GM12878 (cell line): ENCODE measurements around the gene CYBC1. TPM values are rescaled to one million over a fixed set of nuclear protein-coding genes. Genes with fewer than 3 reads are reported as not detected.

ENCODE experiments used
- ATAC-seq: fragments of 200-7000 bp; cut with Tn5 transposase; 3 replicates; pipeline ENCODE4 v1.9.1; 2020; ENCODE audit warnings: mild to moderate bottlenecking, moderate library complexity
- BruUV-seq: library from RNA; stranded (reverse); fragments of 400-500 nt; replicated peaks from 2 replicates; lab custom pipeline; 2021; lab: Mats Ljungman, UMichigan
- CTCF ChIA-PET: fragments of 300-600 bp; sonication (Branson Sonifier 250); formaldehyde crosslinking; extraction: SDS; loops from one replicate; lab custom pipeline; 2021; ENCODE audit warnings: inconsistent platforms; lab: Yijun Ruan, JAX
- POLR2A ChIA-PET: fragments of 350-600 bp; formaldehyde crosslinking; extraction: SDS; loops from one replicate; lab custom pipeline; 2021; ENCODE audit warnings: inconsistent platforms; lab: Charles Lee
- RAD21 ChIA-PET: fragments of 300-600 bp; sonication (Branson Sonifier 250); formaldehyde crosslinking; loops from one replicate; lab custom pipeline; 2023; ENCODE audit warnings: antibody characterized with exemption; ENCODE audit not compliant: unreplicated experiment; lab: Charles Lee
- SMC1A ChIA-PET: fragments of 300-600 bp; sonication (Branson Sonifier 250); formaldehyde crosslinking; loops from one replicate; lab custom pipeline; 2023; ENCODE audit not compliant: unreplicated experiment, uncharacterized antibody; lab: Charles Lee
- DNase-seq: peaks from one replicate; pipeline ENCODE4 v3.0.0-alpha.2; 2011; ENCODE audit warnings: low read depth, low spot score
- FAIRE-seq: peaks from 3 replicates; lab custom pipeline; 2011; peaks lifted over from hg19 to GRCh38; lab: Jason Lieb, UNC
- H2AFZ ChIP-seq: 2 replicates; pipeline ENCODE4 v1.6.0; 2011; ENCODE audit warnings: low read depth, low read length, control low read depth; ENCODE audit not compliant: control insufficient read depth
- H3K27ac ChIP-seq: 2 replicates; pipeline ENCODE4 v1.5.1; 2011; ENCODE audit warnings: control low read depth; ENCODE audit not compliant: control insufficient read depth, insufficient read depth
- H3K27me3 ChIP-seq, 2 experiments: replicated peaks in 1 of 2; 2 replicates each; pipeline versions ENCODE4 v1.6.0 to v1.6.1; 2011; ENCODE audit warnings: low read length in 1 of 2; ENCODE audit not compliant: control insufficient read depth in 2 of 2, insufficient read depth in 2 of 2
- H3K36me3 ChIP-seq, 2 experiments: 2 replicates each; pipeline ENCODE4 v1.5.1; 2011; ENCODE audit warnings: low read length in 1 of 2; ENCODE audit not compliant: control insufficient read depth in 2 of 2, insufficient read depth in 2 of 2
- H3K4me1 ChIP-seq: 2 replicates; pipeline ENCODE4 v1.6.1; 2011; ENCODE audit warnings: mild to moderate bottlenecking, low read length, moderate library complexity, mixed read lengths; ENCODE audit not compliant: control insufficient read depth, insufficient read depth
- H3K4me2 ChIP-seq: 2 replicates; pipeline ENCODE4 v1.6.0; 2011; ENCODE audit warnings: control low read depth; ENCODE audit not compliant: control insufficient read depth, insufficient read depth
- H3K4me3 ChIP-seq: fragments of 200-600 bp; sonication (generic); 2 replicates; pipeline ENCODE4 v1.5.1; 2016
- H3K79me2 ChIP-seq: 2 replicates; pipeline ENCODE4 v1.6.0; 2011; ENCODE audit warnings: low read length; ENCODE audit not compliant: control insufficient read depth, insufficient read depth
- H3K9ac ChIP-seq: 2 replicates; pipeline ENCODE4 v1.8.0; 2011; ENCODE audit warnings: low read length, control low read depth, mixed read lengths; ENCODE audit not compliant: control insufficient read depth, insufficient read depth
- H3K9me3 ChIP-seq: replicated peaks from 3 replicates; pipeline ENCODE4 v1.5.1; 2011; ENCODE audit warnings: mild to moderate bottlenecking, low read length; ENCODE audit not compliant: control insufficient read depth, insufficient read depth
- H4K20me1 ChIP-seq: 2 replicates; pipeline ENCODE4 v1.6.0; 2011; ENCODE audit not compliant: control insufficient read depth, insufficient read depth
- JUND ChIP-seq: IDR thresholded peaks from 2 replicates; pipeline ENCODE4 v1.6.1; 2012; ENCODE audit warnings: low read depth, mild to moderate bottlenecking, low read length, improper control_type of control experiment, moderate library complexity
- MYB ChIP-seq: fragments of 150-350 bp; IDR thresholded peaks from 2 replicates; pipeline ENCODE4 v1.6.1; 2014; ENCODE audit warnings: mild to moderate bottlenecking, low read depth, low read length, borderline replicate concordance
- NFXL1 ChIP-seq: fragments of 450-650 bp; IDR thresholded peaks from 2 replicates; pipeline ENCODE4 v1.6.1; 2017; ENCODE audit warnings: antibody characterized with exemption, mild to moderate bottlenecking, borderline replicate concordance
- NRF1 ChIP-seq: conservative IDR thresholded peaks from 2 replicates; pipeline ENCODE4 v1.6.1; 2011; ENCODE audit warnings: mild to moderate bottlenecking, low read depth, low read length, improper control_type of control experiment
- RAD21 ChIP-seq: IDR thresholded peaks from 2 replicates; pipeline ENCODE4 v1.6.1; 2011; ENCODE audit warnings: mild to moderate bottlenecking, low read depth, low read length, moderate library complexity; ENCODE audit not compliant: insufficient read depth
- SMARCA5 ChIP-seq: fragments of 450-650 bp; IDR thresholded peaks from 2 replicates; pipeline ENCODE4 v1.6.1; 2017; ENCODE audit warnings: mild to moderate bottlenecking
- SP1 ChIP-seq: IDR thresholded peaks from one replicate; pipeline ENCODE4 v1.6.1; 2011; ENCODE audit warnings: low read depth, low read length
- SREBF2 ChIP-seq: IDR thresholded peaks from 2 replicates; pipeline ENCODE4 v1.6.1; 2012; ENCODE audit warnings: mild to moderate bottlenecking, low read length
- SUPT20H ChIP-seq: IDR thresholded peaks from 2 replicates; pipeline ENCODE4 v1.6.1; 2011; ENCODE audit warnings: low read depth, mild to moderate bottlenecking, low read length, moderate library complexity, borderline replicate concordance; ENCODE audit not compliant: control insufficient read depth
- TARDBP ChIP-seq: IDR thresholded peaks from 2 replicates; pipeline ENCODE4 v1.6.1; 2016; ENCODE audit warnings: borderline replicate concordance
- YY1 ChIP-seq: IDR thresholded peaks from 2 replicates; pipeline ENCODE4 v1.6.1; 2011; ENCODE audit warnings: low read depth, mild to moderate bottlenecking, low read length
- WGBS: methylation state at CpG from one replicate; pipeline ENCODE4 v1.1.6; 2016; ENCODE audit warnings: low lambda C conversion rate; ENCODE audit not compliant: insufficient replicate concordance, insufficient coverage; ENCODE audit errors: missing lambda C conversion rate; 5-methylcytosine and 5-hydroxymethylcytosine counted together
- in situ Hi-C: fragments of 300-500 bp; cut with MboI; formaldehyde crosslinking; loops from 9 replicates; pipeline ENCODE4 v1.14.3; 2018; ENCODE audit warnings: mixed read lengths
- intact Hi-C: fragments of 100-400 bp; cut with micrococcal nuclease; formaldehyde crosslinking; loops from one replicate; pipeline ENCODE4 v1.14.2; 2022; ENCODE audit not compliant: unreplicated experiment
- polyA plus RNA-seq, 11 experiments: library from polyadenylated mRNA; depleted of rRNA in 4 of 11; unstranded in 6 of 11; stranded (reverse) in 5 of 11; fragments of >200 nt; fragmentation: Nextera tagmentation in 4 of 11; fragmentation: Illumina TruSeq in 1 of 11; extraction: Ambion mirVana in 4 of 11; extraction: Trizol in 1 of 11; gene quantifications; 1 replicate in 1 of 11; 2 replicates in 10 of 11; pipeline versions ENCODE4 v1.2.1 to v1.2.3, GENCODE V29; 2011 to 2016; ENCODE audit warnings: inconsistent platforms in 2 of 11, missing spikeins in 2 of 11, low read depth in 1 of 11
- total RNA-seq, 4 experiments: library from RNA; depleted of rRNA in 3 of 4; stranded (reverse); fragments of >200 nt in 3 of 4; fragmentation: Illumina TruSeq in 1 of 4; extraction: Trizol in 1 of 4; gene quantifications; 2 replicates each; pipeline versions ENCODE4 v1.2.1 to v1.2.3, GENCODE V29; 2013 to 2021
- TF ChIP-seq, protein P1 (sequence below): IDR thresholded peaks from 2 replicates; pipeline ENCODE4 v1.6.1; 2011; ENCODE audit warnings: mild to moderate bottlenecking, low read depth, low read length, moderate library complexity; ENCODE audit not compliant: insufficient replicate concordance
- TF ChIP-seq, protein P2 (sequence below): fragments of 150-350 bp; IDR thresholded peaks from 2 replicates; pipeline ENCODE4 v1.6.1; 2014; ENCODE audit warnings: mild to moderate bottlenecking, low read depth, low read length
- TF ChIP-seq, protein P3 (sequence below), 3 experiments: IDR thresholded peaks in 2 of 3; conservative IDR thresholded peaks in 1 of 3; 2 replicates each; pipeline ENCODE4 v1.5.1; 2011; ENCODE audit warnings: low read depth in 3 of 3, low read length in 3 of 3, mild to moderate bottlenecking in 3 of 3, control low read depth in 2 of 3, moderate library complexity in 2 of 3, inconsistent platforms in 1 of 3, mixed read lengths in 1 of 3; ENCODE audit not compliant: control insufficient read depth in 2 of 3, insufficient read depth in 1 of 3; ENCODE audit errors: extremely low read depth in 1 of 3

The CYBC1 gene
- total and polyA plus RNA-seq, 10 of the 15 experiments (the other 5 are each of a cell fraction or from before 2014, with no cell fraction given), result 4.2 to 162 (median 133) TPM

DNA sequence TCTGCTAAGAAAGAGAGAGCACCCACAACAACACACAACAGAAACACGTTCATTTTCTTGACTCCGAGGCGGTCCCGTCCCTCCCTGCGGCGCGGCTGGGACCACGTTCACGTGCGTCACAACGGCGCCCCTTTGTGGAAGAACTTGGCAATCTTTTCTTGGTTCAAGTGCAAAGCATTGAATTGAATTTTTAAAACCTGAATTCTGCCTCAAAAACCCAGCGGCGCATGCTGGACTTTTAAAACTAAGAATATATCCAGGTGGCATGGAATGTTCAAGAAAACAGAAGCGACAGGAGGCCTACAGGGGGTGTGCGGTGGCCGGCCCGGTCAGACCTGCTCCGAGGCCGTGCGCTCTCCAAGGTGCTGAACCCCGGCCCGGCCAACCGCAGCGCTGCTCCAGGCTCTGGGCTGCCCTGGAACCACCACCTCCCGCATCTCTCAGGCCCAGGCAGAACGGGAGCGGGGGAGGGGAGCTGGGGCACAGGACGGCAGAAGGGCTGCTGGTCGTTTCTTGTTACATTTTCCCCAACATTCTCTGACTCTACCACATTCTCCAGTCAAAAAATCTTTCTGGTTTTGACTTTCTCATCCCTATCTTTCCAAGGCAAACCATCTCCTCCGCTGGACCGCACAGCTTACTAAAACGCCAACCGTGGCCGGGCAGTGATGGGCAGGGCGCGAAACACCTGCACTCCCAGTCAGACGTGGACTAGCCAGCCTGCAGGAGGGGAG lies 35.8 kb downstream of the CYBC1 start (continued):
- TF ChIP-seq YY1, result peak; percentile 34; the same call in 1 of the 2 replicates
- TF ChIP-seq, protein P1, sequence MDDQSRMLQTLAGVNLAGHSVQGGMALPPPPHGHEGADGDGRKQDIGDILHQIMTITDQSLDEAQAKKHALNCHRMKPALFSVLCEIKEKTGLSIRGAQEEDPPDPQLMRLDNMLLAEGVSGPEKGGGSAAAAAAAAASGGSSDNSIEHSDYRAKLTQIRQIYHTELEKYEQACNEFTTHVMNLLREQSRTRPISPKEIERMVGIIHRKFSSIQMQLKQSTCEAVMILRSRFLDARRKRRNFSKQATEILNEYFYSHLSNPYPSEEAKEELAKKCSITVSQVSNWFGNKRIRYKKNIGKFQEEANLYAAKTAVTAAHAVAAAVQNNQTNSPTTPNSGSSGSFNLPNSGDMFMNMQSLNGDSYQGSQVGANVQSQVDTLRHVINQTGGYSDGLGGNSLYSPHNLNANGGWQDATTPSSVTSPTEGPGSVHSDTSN, result no peak

DNA sequence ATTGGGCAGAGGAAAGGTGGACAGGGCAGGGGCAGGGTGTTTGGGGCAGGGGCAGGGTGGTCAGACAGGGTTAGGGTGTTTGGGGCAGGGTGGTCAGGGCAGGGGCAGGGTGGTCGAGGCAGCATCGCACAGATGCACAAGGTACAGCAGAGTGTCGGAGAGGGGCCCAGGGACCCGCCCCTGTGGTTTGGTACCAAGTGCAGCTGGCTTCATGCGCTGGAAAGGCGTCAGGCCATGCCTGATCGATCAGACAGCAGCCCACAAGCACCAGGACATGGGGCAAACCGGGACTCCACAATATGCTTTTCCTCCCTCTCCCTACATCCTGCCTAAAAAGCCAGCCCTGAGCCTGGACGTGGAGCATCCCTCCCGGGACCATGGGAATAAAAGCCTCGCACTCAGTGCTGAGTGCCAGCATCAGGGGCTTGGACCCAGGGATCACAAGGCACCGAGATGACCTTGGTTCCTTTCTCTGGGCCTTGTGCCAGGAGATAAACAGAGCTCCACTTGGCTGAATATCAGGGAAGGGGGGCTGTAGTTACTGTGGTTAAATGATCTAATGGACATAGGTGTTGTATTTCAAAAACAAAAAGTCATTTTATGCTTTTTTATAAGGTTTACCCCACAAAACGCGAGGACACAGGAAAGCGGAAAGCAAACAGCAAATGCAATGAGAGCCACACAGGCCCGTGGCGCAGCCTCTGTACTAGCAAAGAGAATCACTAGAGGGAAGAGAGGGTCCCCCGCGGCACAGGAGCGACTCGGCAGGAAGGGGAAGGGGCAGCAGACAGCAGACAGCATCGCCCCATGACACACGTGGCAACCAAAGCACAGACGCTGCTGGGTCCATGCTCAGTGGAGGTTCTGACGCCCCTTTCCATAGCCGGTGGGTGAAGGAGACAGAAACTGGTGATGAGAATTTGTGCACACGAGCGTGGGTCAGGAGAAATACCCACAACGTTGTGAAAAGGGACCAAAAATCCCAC lies 37.7 kb downstream of the CYBC1 start:
- intact Hi-C loops, result loop anchor here (5.0 kb wide), 1 partner anchor 181 kb away; no protein-coding TSS in a partner anchor
- H3K9ac ChIP-seq, result no peak overlapping the region
- H3K79me2 ChIP-seq, result no peaks in the 10 kb centered on the region
- ChIA-PET RAD21 (interaction anchor here (1.0 kb wide), 2 partner anchors 10 to 63 kb away, joined by 3 to 4 read pairs; no protein-coding TSS in a partner anchor), SMC1A (interaction anchor here (2.0 kb wide), 1 partner anchor 60 kb away, joined by 8 read pairs; no protein-coding TSS in a partner anchor), POLR2A (no interaction called here), CTCF (interaction anchor here (0.6 to 4.1 kb wide), 5 partner anchors 46 to 138 kb away, joined by 3 to 22 read pairs (median 3); no protein-coding TSS in a partner anchor)
- H3K9me3 ChIP-seq, result no peaks in the 10 kb centered on the region
- DNase-seq (no peak), ATAC-seq (no peak), FAIRE-seq (no peak)
- no peak overlapping the region for H3K27ac ChIP-seq
- no peaks in the 10 kb centered on the region; a peak in 1 of 4 replicates for H3K36me3 ChIP-seq
- 0 out of 2 replicates have a peak, but pooled peaks cover 3% of the 10 kb centered on the region for H3K4me1 ChIP-seq
- H3K27me3 ChIP-seq, result no peaks in the 10 kb centered on the region
- no peak overlapping the region for H2AFZ ChIP-seq
- no peak overlapping the region for H3K4me2 ChIP-seq
- in situ Hi-C loops, result no loop called here
- no peak overlapping the region for H3K4me3 ChIP-seq
- WGBS, result 89% methylated on average over 26 of the region's 29 CpGs
- BruUV-seq, result no TSS peak
- H4K20me1 ChIP-seq, result peaks cover 5% of the 10 kb centered on the region
- no peak for TF ChIP-seq NFXL1
- TF ChIP-seq, protein P2, sequence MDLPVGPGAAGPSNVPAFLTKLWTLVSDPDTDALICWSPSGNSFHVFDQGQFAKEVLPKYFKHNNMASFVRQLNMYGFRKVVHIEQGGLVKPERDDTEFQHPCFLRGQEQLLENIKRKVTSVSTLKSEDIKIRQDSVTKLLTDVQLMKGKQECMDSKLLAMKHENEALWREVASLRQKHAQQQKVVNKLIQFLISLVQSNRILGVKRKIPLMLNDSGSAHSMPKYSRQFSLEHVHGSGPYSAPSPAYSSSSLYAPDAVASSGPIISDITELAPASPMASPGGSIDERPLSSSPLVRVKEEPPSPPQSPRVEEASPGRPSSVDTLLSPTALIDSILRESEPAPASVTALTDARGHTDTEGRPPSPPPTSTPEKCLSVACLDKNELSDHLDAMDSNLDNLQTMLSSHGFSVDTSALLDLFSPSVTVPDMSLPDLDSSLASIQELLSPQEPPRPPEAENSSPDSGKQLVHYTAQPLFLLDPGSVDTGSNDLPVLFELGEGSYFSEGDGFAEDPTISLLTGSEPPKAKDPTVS, result no peak
- TF ChIP-seq NRF1, result no peak
- no peak for TF ChIP-seq TARDBP
- TF ChIP-seq SP1, result no peak
- TF ChIP-seq SUPT20H, result no peak
- TF ChIP-seq JUND, result no peak
- TF ChIP-seq, protein P3, sequence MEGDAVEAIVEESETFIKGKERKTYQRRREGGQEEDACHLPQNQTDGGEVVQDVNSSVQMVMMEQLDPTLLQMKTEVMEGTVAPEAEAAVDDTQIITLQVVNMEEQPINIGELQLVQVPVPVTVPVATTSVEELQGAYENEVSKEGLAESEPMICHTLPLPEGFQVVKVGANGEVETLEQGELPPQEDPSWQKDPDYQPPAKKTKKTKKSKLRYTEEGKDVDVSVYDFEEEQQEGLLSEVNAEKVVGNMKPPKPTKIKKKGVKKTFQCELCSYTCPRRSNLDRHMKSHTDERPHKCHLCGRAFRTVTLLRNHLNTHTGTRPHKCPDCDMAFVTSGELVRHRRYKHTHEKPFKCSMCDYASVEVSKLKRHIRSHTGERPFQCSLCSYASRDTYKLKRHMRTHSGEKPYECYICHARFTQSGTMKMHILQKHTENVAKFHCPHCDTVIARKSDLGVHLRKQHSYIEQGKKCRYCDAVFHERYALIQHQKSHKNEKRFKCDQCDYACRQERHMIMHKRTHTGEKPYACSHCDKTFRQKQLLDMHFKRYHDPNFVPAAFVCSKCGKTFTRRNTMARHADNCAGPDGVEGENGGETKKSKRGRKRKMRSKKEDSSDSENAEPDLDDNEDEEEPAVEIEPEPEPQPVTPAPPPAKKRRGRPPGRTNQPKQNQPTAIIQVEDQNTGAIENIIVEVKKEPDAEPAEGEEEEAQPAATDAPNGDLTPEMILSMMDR (IDR thresholded peaks at IDR 0.05 in 2 of 3, conservative IDR thresholded peaks at IDR 0.05 in 1 of 3; ENCODE audit: control insufficient read depth in 2 of 3, extremely low read depth in 1 of 3, insufficient read depth in 1 of 3, low read depth in 3 of 3, low read length in 3 of 3), result no peak
- TF ChIP-seq RAD21, result no peak
- no peak for TF ChIP-seq SMARCA5
- TF ChIP-seq SREBF2, result no peak
- TF ChIP-seq MYB, result no peak
